ENCODE results near the gene HPS1. TPM values are rescaled to one million over a fixed set of nuclear protein-coding genes. Genes with fewer than 3 reads are reported as not detected.

Gene HPS1
- total and polyA plus RNA-seq, 7 donors: 11.5 to 29.1 (median 15.6) TPM

GRCh38 chr10:98418665-98419468 lies 27.9 kb downstream of the HPS1 start:
- H3K4me1 ChIP-seq: peaks cover 17% of the 10 kb centered on the region
- peaks cover 2 to 58% of the 10 kb centered on the region in 2 donors for H3K36me3 ChIP-seq (ENCODE audit: insufficient read depth in 1 of 2, low read depth in 1 of 2)
- WGBS, 3 donors: 92 to 95% (median 94%) methylated on average over 18 of the region's 18 CpGs
- DNase-seq (no peak), ATAC-seq (no peak)
- H3K9me3 ChIP-seq: no peaks in the 10 kb centered on the region
- no peak overlapping the region for H3K4me3 ChIP-seq
- no peaks in the 10 kb centered on the region for H3K27me3 ChIP-seq (ENCODE audit: insufficient read depth in 3 of 3, low read length in 2 of 3)
- intact Hi-C loops (cut with DNase I): no loop called here
- no peak for TF ChIP-seq CTCF (IDR thresholded peaks at IDR 0.05)
- no peak overlapping the region for H3K27ac ChIP-seq

GRCh38 chr10:98417973-98418664 lies 28.6 kb downstream of the HPS1 start:
- DNase-seq (no peak), ATAC-seq (no peak)
- Histone ChIP-seq H3K4me3 (no peak overlapping the region), H3K36me3 (ENCODE audit: insufficient read depth in 1 of 2, low read depth in 1 of 2) (peaks cover 2 to 50% of the 10 kb centered on the region in 2 donors), H3K27me3 (ENCODE audit: insufficient read depth in 3 of 3, low read length in 2 of 3) (no peaks in the 10 kb centered on the region), H3K4me1 (peaks cover 17% of the 10 kb centered on the region), H3K9me3 (no peaks in the 10 kb centered on the region), H3K27ac (no peak overlapping the region)
- WGBS, 3 donors: 91 to 96% (median 95%) methylated on average over 21 of the region's 21 CpGs
- intact Hi-C loops (cut with DNase I): no loop called here
- no peak for TF ChIP-seq CTCF (IDR thresholded peaks at IDR 0.05)

- H3K36me3 ChIP-seq (ENCODE audit: insufficient read depth in 1 of 2, low read depth in 1 of 2): peaks cover 0 to 45% of the 10 kb centered on the region in 2 donors
- no peak for ATAC-seq
- intact Hi-C loops (cut with DNase I): no loop called here
- no peak for TF ChIP-seq CTCF (IDR thresholded peaks at IDR 0.05)
- no peak overlapping the region for H3K27ac ChIP-seq
- WGBS, 3 donors: 83 to 96% (median 91%) methylated on average over 19 of the region's 19 CpGs
- H3K27me3 ChIP-seq (ENCODE audit: insufficient read depth in 3 of 3, low read length in 2 of 3): no peaks in the 10 kb centered on the region
- no peak for DNase-seq
- H3K4me1 ChIP-seq: peaks cover 17% of the 10 kb centered on the region
- H3K9me3 ChIP-seq: no peaks in the 10 kb centered on the region
- no peak overlapping the region for H3K4me3 ChIP-seq
These were observed 29.2 kb downstream of the HPS1 start for GRCh38 chr10:98417481-98417959.

- Histone ChIP-seq H3K4me3 (no peak overlapping the region), H3K27me3 (ENCODE audit: insufficient read depth in 3 of 3, low read length in 2 of 3) (no peaks in the 10 kb centered on the region), H3K27ac (no peak overlapping the region), H3K36me3 (ENCODE audit: insufficient read depth in 1 of 2, low read depth in 1 of 2) (peaks cover 0 to 39% of the 10 kb centered on the region in 2 donors), H3K4me1 (peaks cover 17% of the 10 kb centered on the region), H3K9me3 (no peaks in the 10 kb centered on the region)
- DNase-seq (no peak), ATAC-seq (no peak)
- TF ChIP-seq CTCF (IDR thresholded peaks at IDR 0.05): no peak
- intact Hi-C loops (cut with DNase I): no loop called here
- WGBS, 3 donors: 88 to 92% (median 92%) methylated on average over 18 of the region's 18 CpGs
These were observed 29.9 kb downstream of the HPS1 start for GRCh38 chr10:98416606-98417388.
